Left ventricle myocardium inferior (tissue), 1 donor: ENCODE measurements around the gene RHOH. TPM values are rescaled to one million over a fixed set of nuclear protein-coding genes. Genes with fewer than 3 reads are reported as not detected.

Source experiments
- DNase-seq: peaks from one replicate; pipeline ENCODE4 v3.0.0-alpha.2; 2020
- H3K27ac ChIP-seq: fragments of 200-600 bp; replicated peaks from 2 replicates; pipeline ENCODE4 v1.8.0; 2021
- H3K27me3 ChIP-seq: fragments of 200-600 bp; 2 replicates; pipeline ENCODE4 v1.8.0; 2021; ENCODE audit warnings: low read depth
- H3K36me3 ChIP-seq: fragments of 200-600 bp; 2 replicates; pipeline ENCODE4 v1.8.0; 2021
- H3K4me1 ChIP-seq: fragments of 200-600 bp; 2 replicates; pipeline ENCODE4 v1.8.0; 2021
- H3K4me3 ChIP-seq: fragments of 200-600 bp; 2 replicates; pipeline ENCODE4 v1.8.0; 2021; ENCODE audit warnings: mild to moderate bottlenecking, moderate library complexity
- H3K9me3 ChIP-seq: fragments of 200-600 bp; replicated peaks from 2 replicates; pipeline ENCODE4 v1.8.0; 2021
- CTCF ChIP-seq: fragments of 200-600 bp; IDR thresholded peaks from 2 replicates; pipeline ENCODE4 v1.8.0; 2021; ENCODE audit warnings: antibody characterized with exemption, mild to moderate bottlenecking, borderline replicate concordance
- intact Hi-C: fragments of 100-400 bp; cut with micrococcal nuclease; formaldehyde crosslinking; loops from one replicate; pipeline ENCODE4 v1.11.0; 2022
- total RNA-seq: library from RNA; stranded (reverse); fragmentation: NEBNext Ultra II Directional; extraction: Animal tissue kit (Norgen Biotek cat#: 25700); gene quantifications from one replicate; pipeline ENCODE4 v1.2.1, GENCODE V29; 2021
- donor health status: DM: no; HTN: yes; CAD: no; lungs with severe emphysema.

RHOH gene
- total RNA-seq, 1 donor from 2014 or later: 0.41 TPM

- no peaks in the 10 kb centered on the region for H3K4me1 ChIP-seq
Observed at GRCh38 chr4:40241941-40242340, 45.1 kb downstream of the RHOH start.

GRCh38 chr4:40243386-40243948 is 46.6 kb downstream of the RHOH start:
- no peak overlapping the region for H3K4me3 ChIP-seq
- TF ChIP-seq CTCF: no peak
- H3K27ac ChIP-seq: no peak overlapping the region

More at GRCh38 chr4:40241941-40242340, 45.1 kb downstream of the RHOH start:
- no peak overlapping the region for H3K27ac ChIP-seq
- peaks cover 20% of the 10 kb centered on the region for H3K27me3 ChIP-seq
- no peaks in the 10 kb centered on the region for H3K9me3 ChIP-seq
- no peak overlapping the region for H3K4me3 ChIP-seq
- no peak for TF ChIP-seq CTCF
- intact Hi-C loops: no loop called here
- no peak for DNase-seq
- no peaks in the 10 kb centered on the region for H3K36me3 ChIP-seq

GRCh38 chr4:40244606-40245005 is 47.8 kb downstream of the RHOH start:
- H3K27me3 ChIP-seq: peaks cover 20% of the 10 kb centered on the region
- H3K4me1 ChIP-seq: no peaks in the 10 kb centered on the region
- intact Hi-C loops: no loop called here
- no peak for TF ChIP-seq CTCF
- no peak overlapping the region for H3K4me3 ChIP-seq
- no peaks in the 10 kb centered on the region for H3K9me3 ChIP-seq
- no peaks in the 10 kb centered on the region for H3K36me3 ChIP-seq
- DNase-seq: no peak
- H3K27ac ChIP-seq: no peak overlapping the region

More at GRCh38 chr4:40243386-40243948, 46.6 kb downstream of the RHOH start:
- DNase-seq: no peak
- Histone ChIP-seq H3K36me3 (no peaks in the 10 kb centered on the region), H3K27me3 (peaks cover 20% of the 10 kb centered on the region), H3K9me3 (no peaks in the 10 kb centered on the region), H3K4me1 (no peaks in the 10 kb centered on the region)
- intact Hi-C loops: no loop called here

- Histone ChIP-seq H3K4me3 (no peak overlapping the region), H3K36me3 (no peaks in the 10 kb centered on the region), H3K27ac (no peak overlapping the region), H3K4me1 (no peaks in the 10 kb centered on the region), H3K27me3 (peaks cover 20% of the 10 kb centered on the region), H3K9me3 (no peaks in the 10 kb centered on the region)
- no peak for DNase-seq
- TF ChIP-seq CTCF: no peak
- intact Hi-C loops: no loop called here
Observed at GRCh38 chr4:40245550-40245949, 48.7 kb downstream of the RHOH start.

- TF ChIP-seq CTCF: no peak
- Histone ChIP-seq H3K4me1 (no peaks in the 10 kb centered on the region), H3K27ac (no peak overlapping the region), H3K36me3 (no peaks in the 10 kb centered on the region), H3K4me3 (no peak overlapping the region), H3K27me3 (peaks cover 20% of the 10 kb centered on the region), H3K9me3 (no peaks in the 10 kb centered on the region)
- intact Hi-C loops: no loop called here
- DNase-seq: no peak
Observed at GRCh38 chr4:40246011-40246900, 49.4 kb downstream of the RHOH start.
